ENCODE results near the gene OLFM4.

The OLFM4 gene

GRCh38 chr13:53073711-53074110, 45.1 kb downstream of the OLFM4 start:
- no peak overlapping the region for H3K23ac ChIP-seq (ENCODE audit: low read depth, low read length, poor library complexity)
- H3K4ac ChIP-seq (ENCODE audit: low read length) = no peak overlapping the region
- peak overlapping the region; percentile 54 for H2AFZ ChIP-seq (ENCODE audit: low read length)
- no CpG with 5 or more reads among the region's 1 CpG for whole genome bisulfite sequencing, 2 donors (ENCODE audit: extremely low coverage in 2 of 2, insufficient read length in 2 of 2, insufficient replicate concordance in 1 of 2)
- no peak overlapping the region for H3K4me2 ChIP-seq (ENCODE audit: insufficient read depth, low read length, poor library complexity, severe bottlenecking)
- no peaks in the 10 kb centered on the region for H3K27me3 ChIP-seq (ENCODE audit: control insufficient read depth in 3 of 3, insufficient read depth in 3 of 3, low read depth in 1 of 3, low read length in 3 of 3)
- H2AK5ac ChIP-seq (ENCODE audit: low read depth, low read length) = no peak overlapping the region
- peaks cover 0 to 10% of the 10 kb centered on the region in 2 donors for H3K9me3 ChIP-seq (replicated peaks in 1 of 2; ENCODE audit: control insufficient read depth in 2 of 2, insufficient read depth in 1 of 2, low read depth in 1 of 2, low read length in 2 of 2)
- no peak overlapping the region for H3K27ac ChIP-seq (replicated peaks; ENCODE audit: low read length)
- H4K8ac ChIP-seq (ENCODE audit: low read depth, low read length) = no peak overlapping the region
- H2BK5ac ChIP-seq (ENCODE audit: low read length) = no peak overlapping the region
- no peak for DNase-seq (ENCODE audit: low spot score)
- no peaks in the 10 kb centered on the region for H3K36me3 ChIP-seq (replicated peaks in 1 of 2; ENCODE audit: control insufficient read depth in 2 of 2, insufficient read depth in 2 of 2, low read length in 2 of 2)
- no peak overlapping the region for H3K4me3 ChIP-seq (ENCODE audit: low read length in 2 of 2)
- no peak overlapping the region for H2BK15ac ChIP-seq (ENCODE audit: low read length)
- H3K9ac ChIP-seq (ENCODE audit: low read depth, low read length, poor library complexity) = no peak overlapping the region
- no peak overlapping the region for H3K14ac ChIP-seq (ENCODE audit: low read length)
- no peak overlapping the region for H4K91ac ChIP-seq (ENCODE audit: low read depth, low read length, poor library complexity)
- no peak overlapping the region for H2BK120ac ChIP-seq (ENCODE audit: low read depth, low read length)
- no peak overlapping the region for H2BK12ac ChIP-seq (ENCODE audit: low read length)
- no peaks in the 10 kb centered on the region for H3K79me1 ChIP-seq (ENCODE audit: low read depth, low read length)
- peaks cover 10 to 25% of the 10 kb centered on the region in 2 donors for H3K4me1 ChIP-seq (ENCODE audit: control insufficient read depth in 2 of 2, insufficient read depth in 1 of 2, low read depth in 1 of 2, low read length in 2 of 2)
- H3K18ac ChIP-seq (ENCODE audit: low read length) = no peak overlapping the region

- H3K14ac ChIP-seq (ENCODE audit: low read length) = no peak overlapping the region
- H2AK5ac ChIP-seq (ENCODE audit: low read depth, low read length) = no peak overlapping the region
- H3K18ac ChIP-seq (ENCODE audit: low read length) = no peak overlapping the region
- no peaks in the 10 kb centered on the region for H3K27me3 ChIP-seq (ENCODE audit: control insufficient read depth in 3 of 3, insufficient read depth in 3 of 3, low read depth in 1 of 3, low read length in 3 of 3)
- WGBS, 2 donors (ENCODE audit: extremely low coverage in 2 of 2, insufficient read length in 2 of 2, insufficient replicate concordance in 1 of 2) = no CpG with 5 or more reads among the region's 5 CpGs
- no peak overlapping the region for H4K8ac ChIP-seq (ENCODE audit: low read depth, low read length)
- H2BK15ac ChIP-seq (ENCODE audit: low read length) = no peak overlapping the region
- DNase-seq (ENCODE audit: low spot score) = no peak
- no peak overlapping the region for H3K4me2 ChIP-seq (ENCODE audit: insufficient read depth, low read length, poor library complexity, severe bottlenecking)
- H2AFZ ChIP-seq (ENCODE audit: low read length) = peak overlapping the region; percentile 54
- H3K36me3 ChIP-seq (replicated peaks in 1 of 2; ENCODE audit: control insufficient read depth in 2 of 2, insufficient read depth in 2 of 2, low read length in 2 of 2) = no peaks in the 10 kb centered on the region
- peaks cover 8 to 21% of the 10 kb centered on the region in 2 donors for H3K4me1 ChIP-seq (ENCODE audit: control insufficient read depth in 2 of 2, insufficient read depth in 1 of 2, low read depth in 1 of 2, low read length in 2 of 2)
- no peak overlapping the region for H3K4me3 ChIP-seq (ENCODE audit: low read length in 2 of 2)
- H3K23ac ChIP-seq (ENCODE audit: low read depth, low read length, poor library complexity) = no peak overlapping the region
- H4K91ac ChIP-seq (ENCODE audit: low read depth, low read length, poor library complexity) = no peak overlapping the region
- H3K27ac ChIP-seq (replicated peaks; ENCODE audit: low read length) = no peak overlapping the region
- H3K9me3 ChIP-seq (replicated peaks in 1 of 2; ENCODE audit: control insufficient read depth in 2 of 2, insufficient read depth in 1 of 2, low read depth in 1 of 2, low read length in 2 of 2) = peaks cover 0 to 13% of the 10 kb centered on the region in 2 donors
- H2BK5ac ChIP-seq (ENCODE audit: low read length) = no peak overlapping the region
- no peak overlapping the region for H2BK120ac ChIP-seq (ENCODE audit: low read depth, low read length)
- H3K9ac ChIP-seq (ENCODE audit: low read depth, low read length, poor library complexity) = no peak overlapping the region
- no peak overlapping the region for H3K4ac ChIP-seq (ENCODE audit: low read length)
- no peak overlapping the region for H2BK12ac ChIP-seq (ENCODE audit: low read length)
- no peaks in the 10 kb centered on the region for H3K79me1 ChIP-seq (ENCODE audit: low read depth, low read length)
Measured at GRCh38 chr13:53074114-53074513, 45.5 kb downstream of the OLFM4 start.

- no peak overlapping the region for H3K4me3 ChIP-seq (ENCODE audit: low read length in 2 of 2)
- H3K9ac ChIP-seq (ENCODE audit: low read depth, low read length, poor library complexity) = no peak overlapping the region
- no peaks in the 10 kb centered on the region for H3K36me3 ChIP-seq (replicated peaks in 1 of 2; ENCODE audit: control insufficient read depth in 2 of 2, insufficient read depth in 2 of 2, low read length in 2 of 2)
- WGBS, 2 donors (ENCODE audit: extremely low coverage in 2 of 2, insufficient read length in 2 of 2, insufficient replicate concordance in 1 of 2) = no CpG with 5 or more reads among the region's 6 CpGs
- peak overlapping the region; percentile 0 for H2AFZ ChIP-seq (ENCODE audit: low read length)
- no peak overlapping the region for H3K23ac ChIP-seq (ENCODE audit: low read depth, low read length, poor library complexity)
- no peak overlapping the region for H3K27ac ChIP-seq (replicated peaks; ENCODE audit: low read length)
- H4K8ac ChIP-seq (ENCODE audit: low read depth, low read length) = no peak overlapping the region
- no peak overlapping the region for H3K14ac ChIP-seq (ENCODE audit: low read length)
- H3K9me3 ChIP-seq (replicated peaks in 1 of 2; ENCODE audit: control insufficient read depth in 2 of 2, insufficient read depth in 1 of 2, low read depth in 1 of 2, low read length in 2 of 2) = peaks cover 0 to 19% of the 10 kb centered on the region in 2 donors
- H3K4ac ChIP-seq (ENCODE audit: low read length) = no peak overlapping the region
- no peak overlapping the region for H2BK15ac ChIP-seq (ENCODE audit: low read length)
- no peak for DNase-seq (ENCODE audit: low spot score)
- peak overlapping the region; percentile 38 for H3K18ac ChIP-seq (ENCODE audit: low read length)
- H2BK12ac ChIP-seq (ENCODE audit: low read length) = no peak overlapping the region
- H3K4me2 ChIP-seq (ENCODE audit: insufficient read depth, low read length, poor library complexity, severe bottlenecking) = no peak overlapping the region
- H2BK5ac ChIP-seq (ENCODE audit: low read length) = no peak overlapping the region
- no peaks in the 10 kb centered on the region for H3K27me3 ChIP-seq (ENCODE audit: control insufficient read depth in 3 of 3, insufficient read depth in 3 of 3, low read depth in 1 of 3, low read length in 3 of 3)
- H3K4me1 ChIP-seq (ENCODE audit: control insufficient read depth in 2 of 2, insufficient read depth in 1 of 2, low read depth in 1 of 2, low read length in 2 of 2) = peaks cover 6 to 17% of the 10 kb centered on the region in 2 donors
- no peaks in the 10 kb centered on the region for H3K79me1 ChIP-seq (ENCODE audit: low read depth, low read length)
- H2AK5ac ChIP-seq (ENCODE audit: low read depth, low read length) = no peak overlapping the region
- no peak overlapping the region for H4K91ac ChIP-seq (ENCODE audit: low read depth, low read length, poor library complexity)
- H2BK120ac ChIP-seq (ENCODE audit: low read depth, low read length) = no peak overlapping the region
Measured at GRCh38 chr13:53075356-53076041, 46.9 kb downstream of the OLFM4 start.

GRCh38 chr13:53079691-53080090, 51.1 kb downstream of the OLFM4 start:
- H3K9ac ChIP-seq (ENCODE audit: low read depth, low read length, poor library complexity) = no peak overlapping the region
- H3K36me3 ChIP-seq (replicated peaks in 1 of 2; ENCODE audit: control insufficient read depth in 2 of 2, insufficient read depth in 2 of 2, low read length in 2 of 2) = no peaks in the 10 kb centered on the region
- no peak overlapping the region for H2BK12ac ChIP-seq (ENCODE audit: low read length)
- H3K14ac ChIP-seq (ENCODE audit: low read length) = no peak overlapping the region
- H3K4me3 ChIP-seq (ENCODE audit: low read length in 2 of 2) = no peak overlapping the region
- H2AFZ ChIP-seq (ENCODE audit: low read length) = no peak overlapping the region
- peaks cover 2 to 38% of the 10 kb centered on the region in 2 donors for H3K9me3 ChIP-seq (replicated peaks in 1 of 2; ENCODE audit: control insufficient read depth in 2 of 2, insufficient read depth in 1 of 2, low read depth in 1 of 2, low read length in 2 of 2)
- H3K4ac ChIP-seq (ENCODE audit: low read length) = no peak overlapping the region
- peaks cover 6 to 12% of the 10 kb centered on the region in 2 donors for H3K4me1 ChIP-seq (ENCODE audit: control insufficient read depth in 2 of 2, insufficient read depth in 1 of 2, low read depth in 1 of 2, low read length in 2 of 2)
- no peak overlapping the region for H3K18ac ChIP-seq (ENCODE audit: low read length)
- no peak overlapping the region for H4K8ac ChIP-seq (ENCODE audit: low read depth, low read length)
- H3K79me1 ChIP-seq (ENCODE audit: low read depth, low read length) = no peaks in the 10 kb centered on the region
- no peak overlapping the region for H2AK5ac ChIP-seq (ENCODE audit: low read depth, low read length)
- H4K91ac ChIP-seq (ENCODE audit: low read depth, low read length, poor library complexity) = no peak overlapping the region
- no CpG with 5 or more reads among the region's 8 CpGs for WGBS, 2 donors (ENCODE audit: extremely low coverage in 2 of 2, insufficient read length in 2 of 2, insufficient replicate concordance in 1 of 2)
- H2BK15ac ChIP-seq (ENCODE audit: low read length) = no peak overlapping the region
- H2BK5ac ChIP-seq (ENCODE audit: low read length) = no peak overlapping the region
- no peaks in the 10 kb centered on the region for H3K27me3 ChIP-seq (ENCODE audit: control insufficient read depth in 3 of 3, insufficient read depth in 3 of 3, low read depth in 1 of 3, low read length in 3 of 3)
- H2BK120ac ChIP-seq (ENCODE audit: low read depth, low read length) = no peak overlapping the region
- no peak overlapping the region for H3K4me2 ChIP-seq (ENCODE audit: insufficient read depth, low read length, poor library complexity, severe bottlenecking)
- no peak for DNase-seq (ENCODE audit: low spot score)
- H3K27ac ChIP-seq (replicated peaks; ENCODE audit: low read length) = no peak overlapping the region
- no peak overlapping the region for H3K23ac ChIP-seq (ENCODE audit: low read depth, low read length, poor library complexity)
